ENCODE measurements around the gene TMCO5A.

Gene TMCO5A
- long read RNA-seq: 0 reads

DNA sequence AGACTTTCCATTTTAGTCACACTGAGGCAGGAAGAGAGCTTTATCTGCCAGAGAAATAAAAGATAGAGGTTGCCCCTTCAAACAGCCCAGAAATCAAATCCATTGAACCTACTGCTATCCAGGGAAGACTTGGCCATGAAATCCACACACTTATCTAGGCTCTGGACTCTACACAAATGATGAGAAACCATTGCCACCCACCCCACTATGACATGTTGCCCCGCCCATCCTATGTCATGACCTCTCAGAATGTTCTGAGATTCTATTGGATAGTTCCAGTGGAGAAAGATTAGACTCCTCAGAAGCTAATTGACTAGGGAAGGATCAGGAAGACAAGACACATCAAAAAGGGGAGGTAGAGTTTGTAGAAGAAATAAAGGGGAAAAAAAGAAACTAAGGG lies at the start of gene TMCO5A:
TMCO5A (plus strand) TSS at position 301 of the 400 bp plus-strand sequence. CDS start 1,684 bp downstream, outside the sequence.
- Histone ChIP-seq H3K27ac (replicated peaks) (no peak within 1 kb of the TSS), H3K4me3 (replicated peaks; ENCODE audit: insufficient read depth, low read length) (no peak within 1 kb of the TSS), H3K27me3 (ENCODE audit: insufficient read depth, poor library complexity, severe bottlenecking) (no peaks in the 10 kb centered on the region)
- DNase-seq (ENCODE audit: low read depth in 1 of 2, low spot score in 1 of 2): no peak
- TF ChIP-seq POLR2AphosphoS5 (IDR thresholded peaks at IDR 0.05; ENCODE audit: low read depth): no peak
- TF ChIP-seq, protein P1, sequence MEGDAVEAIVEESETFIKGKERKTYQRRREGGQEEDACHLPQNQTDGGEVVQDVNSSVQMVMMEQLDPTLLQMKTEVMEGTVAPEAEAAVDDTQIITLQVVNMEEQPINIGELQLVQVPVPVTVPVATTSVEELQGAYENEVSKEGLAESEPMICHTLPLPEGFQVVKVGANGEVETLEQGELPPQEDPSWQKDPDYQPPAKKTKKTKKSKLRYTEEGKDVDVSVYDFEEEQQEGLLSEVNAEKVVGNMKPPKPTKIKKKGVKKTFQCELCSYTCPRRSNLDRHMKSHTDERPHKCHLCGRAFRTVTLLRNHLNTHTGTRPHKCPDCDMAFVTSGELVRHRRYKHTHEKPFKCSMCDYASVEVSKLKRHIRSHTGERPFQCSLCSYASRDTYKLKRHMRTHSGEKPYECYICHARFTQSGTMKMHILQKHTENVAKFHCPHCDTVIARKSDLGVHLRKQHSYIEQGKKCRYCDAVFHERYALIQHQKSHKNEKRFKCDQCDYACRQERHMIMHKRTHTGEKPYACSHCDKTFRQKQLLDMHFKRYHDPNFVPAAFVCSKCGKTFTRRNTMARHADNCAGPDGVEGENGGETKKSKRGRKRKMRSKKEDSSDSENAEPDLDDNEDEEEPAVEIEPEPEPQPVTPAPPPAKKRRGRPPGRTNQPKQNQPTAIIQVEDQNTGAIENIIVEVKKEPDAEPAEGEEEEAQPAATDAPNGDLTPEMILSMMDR (IDR thresholded peaks at IDR 0.05; ENCODE audit: insufficient read depth, low read length): no peak
- TF ChIP-seq SPI1 (IDR thresholded peaks at IDR 0.05; ENCODE audit: borderline replicate concordance, low read depth): no peak
- no peak for TF ChIP-seq GABPA (IDR thresholded peaks at IDR 0.05; ENCODE audit: low read depth)
- TF ChIP-seq, protein P2, sequence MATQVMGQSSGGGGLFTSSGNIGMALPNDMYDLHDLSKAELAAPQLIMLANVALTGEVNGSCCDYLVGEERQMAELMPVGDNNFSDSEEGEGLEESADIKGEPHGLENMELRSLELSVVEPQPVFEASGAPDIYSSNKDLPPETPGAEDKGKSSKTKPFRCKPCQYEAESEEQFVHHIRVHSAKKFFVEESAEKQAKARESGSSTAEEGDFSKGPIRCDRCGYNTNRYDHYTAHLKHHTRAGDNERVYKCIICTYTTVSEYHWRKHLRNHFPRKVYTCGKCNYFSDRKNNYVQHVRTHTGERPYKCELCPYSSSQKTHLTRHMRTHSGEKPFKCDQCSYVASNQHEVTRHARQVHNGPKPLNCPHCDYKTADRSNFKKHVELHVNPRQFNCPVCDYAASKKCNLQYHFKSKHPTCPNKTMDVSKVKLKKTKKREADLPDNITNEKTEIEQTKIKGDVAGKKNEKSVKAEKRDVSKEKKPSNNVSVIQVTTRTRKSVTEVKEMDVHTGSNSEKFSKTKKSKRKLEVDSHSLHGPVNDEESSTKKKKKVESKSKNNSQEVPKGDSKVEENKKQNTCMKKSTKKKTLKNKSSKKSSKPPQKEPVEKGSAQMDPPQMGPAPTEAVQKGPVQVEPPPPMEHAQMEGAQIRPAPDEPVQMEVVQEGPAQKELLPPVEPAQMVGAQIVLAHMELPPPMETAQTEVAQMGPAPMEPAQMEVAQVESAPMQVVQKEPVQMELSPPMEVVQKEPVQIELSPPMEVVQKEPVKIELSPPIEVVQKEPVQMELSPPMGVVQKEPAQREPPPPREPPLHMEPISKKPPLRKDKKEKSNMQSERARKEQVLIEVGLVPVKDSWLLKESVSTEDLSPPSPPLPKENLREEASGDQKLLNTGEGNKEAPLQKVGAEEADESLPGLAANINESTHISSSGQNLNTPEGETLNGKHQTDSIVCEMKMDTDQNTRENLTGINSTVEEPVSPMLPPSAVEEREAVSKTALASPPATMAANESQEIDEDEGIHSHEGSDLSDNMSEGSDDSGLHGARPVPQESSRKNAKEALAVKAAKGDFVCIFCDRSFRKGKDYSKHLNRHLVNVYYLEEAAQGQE (IDR thresholded peaks at IDR 0.05; ENCODE audit: insufficient replicate concordance, low read depth): no peak

DNA sequence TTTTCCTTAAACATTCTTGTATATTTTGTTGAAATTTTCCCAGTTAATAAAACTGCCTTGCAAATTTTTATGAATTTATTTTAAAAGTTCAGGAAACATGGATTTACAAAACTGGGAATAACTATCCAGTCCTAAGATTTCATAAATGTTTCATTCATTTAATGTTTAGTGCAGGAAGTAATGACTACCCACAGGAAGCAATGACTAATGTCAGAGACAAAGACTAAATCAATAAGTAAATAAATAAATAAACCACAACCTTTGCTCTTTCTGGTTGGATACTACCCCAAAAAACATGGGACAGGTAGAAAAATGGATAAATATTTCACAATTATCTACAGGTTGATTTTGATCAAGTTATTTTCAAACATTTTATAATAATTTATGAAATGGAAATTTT lies 48.8 kb upstream of the TMCO5A start:
- H3K4me3 ChIP-seq (replicated peaks; ENCODE audit: insufficient read depth, low read length): no peak overlapping the region
- H3K27ac ChIP-seq (replicated peaks): no peak overlapping the region
- H3K27me3 ChIP-seq (ENCODE audit: insufficient read depth, poor library complexity, severe bottlenecking): no peaks in the 10 kb centered on the region
- TF ChIP-seq, protein P1 (IDR thresholded peaks at IDR 0.05; ENCODE audit: insufficient read depth, low read length): no peak
- TF ChIP-seq, protein P2 (IDR thresholded peaks at IDR 0.05; ENCODE audit: insufficient replicate concordance, low read depth): no peak
- TF ChIP-seq POLR2AphosphoS5 (IDR thresholded peaks at IDR 0.05; ENCODE audit: low read depth): no peak
- TF ChIP-seq SPI1 (IDR thresholded peaks at IDR 0.05; ENCODE audit: borderline replicate concordance, low read depth): no peak
- TF ChIP-seq GABPA (IDR thresholded peaks at IDR 0.05; ENCODE audit: low read depth): no peak
- no peak for DNase-seq (ENCODE audit: low read depth in 1 of 2, low spot score in 1 of 2)

DNA sequence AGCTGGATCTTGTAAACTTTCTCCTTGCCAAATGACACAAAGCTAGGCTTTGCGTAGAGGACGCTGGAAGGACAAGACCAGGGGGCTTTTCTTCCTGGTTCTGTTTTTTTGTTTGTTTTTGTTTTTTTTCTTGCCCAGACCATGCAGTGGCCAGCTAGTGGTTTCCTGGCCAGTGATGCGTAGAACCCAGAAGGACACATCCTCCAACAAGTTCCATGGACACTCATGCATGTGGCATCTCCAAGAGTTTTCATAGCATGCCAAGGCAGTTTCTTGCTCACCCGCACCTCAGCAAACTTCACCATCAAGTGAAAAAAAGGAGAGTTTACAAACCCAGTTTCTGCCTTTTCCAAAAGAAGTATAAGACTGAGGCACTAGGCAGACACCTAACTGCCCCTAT lies 46.1 kb upstream of the TMCO5A start:
- DNase-seq (ENCODE audit: low read depth in 1 of 2, low spot score in 1 of 2): no peak
- no peak for TF ChIP-seq POLR2AphosphoS5 (IDR thresholded peaks at IDR 0.05; ENCODE audit: low read depth)
- TF ChIP-seq GABPA (IDR thresholded peaks at IDR 0.05; ENCODE audit: low read depth): no peak
- TF ChIP-seq, protein P1 (IDR thresholded peaks at IDR 0.05; ENCODE audit: insufficient read depth, low read length): no peak
- no peak for TF ChIP-seq SPI1 (IDR thresholded peaks at IDR 0.05; ENCODE audit: borderline replicate concordance, low read depth)
- TF ChIP-seq, protein P2 (IDR thresholded peaks at IDR 0.05; ENCODE audit: insufficient replicate concordance, low read depth): no peak
- H3K27ac ChIP-seq (replicated peaks): no peak overlapping the region
- H3K27me3 ChIP-seq (ENCODE audit: insufficient read depth, poor library complexity, severe bottlenecking): no peaks in the 10 kb centered on the region
- no peak overlapping the region for H3K4me3 ChIP-seq (replicated peaks; ENCODE audit: insufficient read depth, low read length)
